Stimulated activated naive CD4-positive, alpha-beta T cell treated with Interleukin-2 at 50 U/mL for 16 hours (primary cell): Measurements from ENCODE around the gene ATP9B.
"Not testable (repeated sequence)": the region's sequence is repeated elsewhere in the genome, so short reads cannot be mapped to it uniquely, and the experiment has no call there.

ENCODE experiments used
- DNase-seq: peaks from one replicate; lab custom pipeline; 2025; lab: John Stamatoyannopoulos, UW

Gene ATP9B

GRCh38 chr18:79283929-79284328 lies 214.7 kb downstream of the ATP9B start:
- no peak for DNase-seq

DNA sequence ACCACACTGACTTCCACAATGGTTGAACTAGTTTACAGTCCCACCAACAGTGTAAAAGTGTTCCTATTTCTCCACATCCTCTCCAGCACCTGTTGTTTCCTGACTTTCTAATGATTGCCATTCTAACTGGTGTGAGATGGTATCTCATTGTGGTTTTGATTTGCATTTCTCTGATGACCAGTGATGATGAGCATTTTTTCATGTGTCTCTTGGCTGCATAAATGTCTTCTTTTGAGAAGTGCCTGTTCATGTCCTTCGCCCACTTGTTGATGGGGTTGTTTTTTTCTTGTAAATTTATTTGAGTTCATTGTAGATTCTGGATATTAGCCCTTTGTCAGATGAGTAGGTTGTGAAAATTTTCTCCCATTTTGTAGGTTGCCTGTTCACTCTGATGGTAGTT lies 216.0 kb downstream of the ATP9B start:
- not testable (repeated sequence) for DNase-seq

DNA sequence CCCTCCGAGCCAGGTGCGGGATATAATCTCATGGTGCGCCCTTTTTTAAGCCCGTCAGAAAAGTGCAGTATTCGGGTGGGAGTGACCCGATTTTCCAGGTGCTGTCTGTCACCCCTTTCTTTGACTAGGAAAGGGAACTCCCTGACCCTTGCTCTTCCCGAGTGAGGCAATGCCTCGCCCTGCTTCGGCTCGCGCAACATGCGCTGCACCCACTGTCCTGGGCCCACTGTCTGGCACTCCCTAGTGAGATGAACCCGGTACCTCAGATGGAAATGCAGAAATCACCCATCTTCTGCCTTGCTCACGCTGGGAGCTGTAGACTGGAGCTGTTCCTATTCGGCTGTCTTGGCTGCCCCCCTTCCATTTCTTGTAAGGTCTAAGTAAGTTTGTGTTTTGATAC lies 221.2 kb downstream of the ATP9B start:
- not testable (repeated sequence) for DNase-seq

DNA sequence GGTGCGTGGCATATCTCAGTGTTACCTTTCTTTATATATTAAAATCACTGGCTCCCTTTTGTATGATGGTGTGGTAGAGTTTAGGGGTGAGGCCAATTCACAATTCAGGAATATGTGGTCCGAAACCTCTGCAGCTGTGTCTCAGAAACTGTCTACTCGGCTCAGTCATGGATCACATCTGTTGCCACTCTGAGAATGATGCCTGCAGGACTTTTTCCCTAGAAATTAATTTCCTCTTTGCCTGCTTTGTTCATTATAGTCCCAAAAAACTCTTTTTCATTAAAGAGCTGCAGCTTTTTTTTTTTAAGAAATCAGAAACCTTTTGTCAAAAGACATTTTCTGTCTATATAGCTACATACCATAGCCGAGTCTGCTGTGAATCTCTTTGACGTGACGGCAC lies 221.7 kb downstream of the ATP9B start:
- DNase-seq = no peak

GRCh38 chr18:79294235-79294634 lies 225.0 kb downstream of the ATP9B start:
- no peak for DNase-seq

DNA sequence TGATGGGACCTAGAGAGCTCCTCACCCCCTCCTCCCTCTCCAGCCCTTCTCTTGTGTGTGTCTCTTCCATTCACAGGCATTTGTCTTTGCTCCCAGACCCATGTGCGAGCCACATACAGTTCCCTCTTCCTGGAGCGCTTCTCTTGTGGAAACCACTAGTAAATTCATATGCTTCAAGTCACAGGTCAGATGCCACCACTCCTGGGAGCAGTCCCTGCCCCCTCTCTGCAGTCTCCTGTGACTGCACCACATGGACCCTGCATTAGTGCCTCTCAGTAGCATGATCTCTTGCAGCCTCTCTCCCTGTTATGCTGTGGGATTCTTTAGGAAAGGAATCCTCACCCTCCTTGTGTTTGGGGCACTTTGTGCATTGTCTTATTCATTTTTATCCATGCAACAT lies 230.1 kb downstream of the ATP9B start:
- no peak for DNase-seq

GRCh38 chr18:79299711-79300110 lies 230.5 kb downstream of the ATP9B start:
- no peak for DNase-seq

GRCh38 chr18:79300413-79300812 lies 231.2 kb downstream of the ATP9B start:
- DNase-seq = no peak

DNA sequence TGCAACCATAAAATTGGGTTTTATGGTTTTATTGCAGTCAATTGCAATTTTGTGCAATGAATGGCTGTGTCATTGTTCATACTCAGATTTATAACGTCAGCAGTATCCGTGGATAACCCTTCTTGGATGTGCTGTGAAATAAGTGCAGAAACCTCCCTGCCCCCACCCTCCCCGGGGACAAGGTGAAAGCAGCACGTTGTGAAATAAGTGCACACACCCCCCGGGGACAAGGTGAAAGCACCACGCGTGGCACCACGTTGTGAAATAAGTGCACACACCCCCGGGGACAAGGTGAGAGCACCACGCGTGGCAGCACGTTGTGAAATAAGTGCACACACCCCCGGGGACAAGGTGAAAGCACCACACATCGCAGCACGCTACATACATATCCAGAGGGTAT lies 232.9 kb downstream of the ATP9B start:
- DNase-seq = no peak

- no peak for DNase-seq
Observed at GRCh38 chr18:79305911-79306310, 236.7 kb downstream of the ATP9B start.

DNA sequence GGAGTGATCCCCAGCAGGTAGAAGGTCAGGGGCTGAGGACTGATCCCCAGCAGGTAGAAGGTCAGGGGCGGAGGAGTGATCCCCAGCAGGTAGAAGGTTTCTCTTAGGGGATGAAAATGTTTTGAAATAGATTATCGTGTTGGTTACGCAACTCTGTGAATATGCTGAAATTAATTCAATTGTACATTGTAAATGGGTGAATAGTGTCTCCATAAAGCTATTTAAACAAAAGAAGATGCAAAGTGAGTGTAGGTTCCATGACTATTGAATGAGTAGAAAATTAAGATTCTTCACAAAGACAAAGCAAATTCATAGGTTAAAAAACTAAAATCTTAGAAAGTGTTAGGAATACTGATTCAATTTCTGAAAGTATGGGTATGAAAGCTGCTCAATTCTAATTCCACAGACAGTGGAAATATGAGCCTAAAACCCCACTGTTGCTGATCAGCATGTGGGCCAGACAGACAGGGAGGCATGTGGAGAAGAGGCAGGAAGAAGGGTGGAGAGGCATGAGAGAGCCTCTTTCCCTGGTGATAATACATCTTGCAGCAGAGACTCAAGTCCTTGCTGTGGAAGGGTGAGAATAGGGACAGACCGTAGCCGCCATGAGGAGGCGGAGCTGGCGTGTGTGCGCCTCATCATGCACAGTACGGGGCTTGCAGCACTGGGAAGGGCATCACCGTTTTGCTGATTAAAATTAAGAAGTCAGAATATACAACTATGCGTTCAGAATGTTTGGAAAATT lies 240.6 kb downstream of the ATP9B start:
- DNase-seq = no peak

GRCh38 chr18:79314838-79315388 lies 245.7 kb downstream of the ATP9B start:
- no peak for DNase-seq

DNA sequence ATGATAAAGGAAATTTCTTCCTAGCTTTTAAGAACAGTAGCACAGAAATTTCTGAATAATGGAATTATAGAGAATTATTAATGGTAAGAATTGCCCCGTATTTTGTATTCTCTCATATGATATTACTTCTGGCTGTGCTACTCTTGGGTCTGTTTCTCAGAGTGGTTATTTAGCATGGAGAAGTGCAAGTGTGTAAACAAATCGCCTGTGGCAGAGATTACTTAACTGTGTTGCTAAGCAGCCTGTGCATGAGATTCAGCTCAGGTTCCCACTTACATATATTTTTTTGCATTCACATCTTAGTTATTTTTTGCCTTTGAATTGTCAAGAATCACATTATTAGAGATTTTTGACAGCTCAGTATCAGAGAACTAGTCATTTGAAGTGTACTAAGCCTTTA lies 246.4 kb downstream of the ATP9B start:
- no peak for DNase-seq

DNA sequence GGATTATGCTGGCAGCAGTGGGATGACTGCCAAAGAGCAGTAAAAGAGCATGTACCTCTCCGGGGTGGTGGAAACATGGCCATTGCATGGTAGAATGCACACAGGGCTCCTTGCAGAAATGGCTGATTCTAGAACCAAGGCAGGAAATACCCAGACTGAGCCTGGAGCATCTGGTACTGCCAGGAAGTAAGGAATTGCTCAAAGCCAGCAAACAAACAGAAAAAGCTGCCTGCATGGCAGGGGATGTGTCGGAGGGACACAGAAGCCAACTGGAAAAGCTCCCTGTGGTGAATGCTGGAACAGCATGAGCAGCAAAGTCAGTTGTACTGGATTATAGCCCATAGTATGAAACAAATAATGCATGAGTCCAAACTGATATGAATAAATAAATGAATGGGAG lies 248.5 kb downstream of the ATP9B start:
- DNase-seq = no peak

DNA sequence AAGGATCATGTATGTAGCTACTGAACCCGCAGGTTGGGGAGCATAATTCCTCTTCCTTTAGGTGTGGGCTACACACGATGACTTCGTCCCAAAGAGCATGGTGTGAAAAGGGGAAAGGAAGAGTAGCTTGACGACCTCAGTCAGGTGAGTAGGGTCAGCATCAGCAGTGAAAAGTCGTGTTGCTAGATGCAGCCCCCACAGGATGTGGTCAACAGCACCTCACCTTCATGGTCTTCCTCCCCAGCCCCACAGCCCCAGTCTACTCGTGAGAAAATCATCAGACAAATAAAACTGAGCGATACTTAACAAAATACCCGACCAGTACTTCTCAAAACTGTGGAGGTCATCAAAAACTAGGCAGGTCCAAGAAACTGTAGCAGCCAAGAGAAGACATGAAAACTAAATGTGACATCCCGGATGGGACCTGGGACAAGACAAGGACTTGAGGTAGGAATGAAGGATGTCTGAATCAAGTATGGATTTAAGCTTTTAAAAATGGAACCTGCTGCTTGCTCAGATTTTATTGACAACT lies 249.0 kb downstream of the ATP9B start:
- no peak for DNase-seq

- DNase-seq = no peak
Observed at GRCh38 chr18:79320216-79320850, 251.1 kb downstream of the ATP9B start.

GRCh38 chr18:79321625-79322405 lies 252.6 kb downstream of the ATP9B start:
- no peak for DNase-seq

DNA sequence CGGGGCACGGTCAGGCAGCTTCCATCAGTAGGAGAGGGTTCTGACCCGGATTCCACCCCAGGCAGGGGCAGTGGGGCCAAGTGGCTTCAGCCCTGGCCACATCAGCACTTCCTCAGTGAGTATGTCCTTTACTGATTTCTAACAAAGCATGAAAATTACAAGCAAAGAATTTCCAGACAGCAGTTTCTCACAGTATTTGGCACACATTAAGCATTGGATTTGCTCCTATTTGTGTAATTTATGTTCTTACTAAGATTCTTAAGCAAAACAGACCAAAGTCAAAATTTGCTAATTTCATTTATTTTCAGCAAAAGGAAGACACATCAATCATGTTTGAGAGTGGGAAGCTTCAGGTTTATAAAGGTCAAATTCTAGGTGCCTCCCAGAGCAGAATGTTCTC lies 253.2 kb downstream of the ATP9B start:
- no peak for DNase-seq

DNA sequence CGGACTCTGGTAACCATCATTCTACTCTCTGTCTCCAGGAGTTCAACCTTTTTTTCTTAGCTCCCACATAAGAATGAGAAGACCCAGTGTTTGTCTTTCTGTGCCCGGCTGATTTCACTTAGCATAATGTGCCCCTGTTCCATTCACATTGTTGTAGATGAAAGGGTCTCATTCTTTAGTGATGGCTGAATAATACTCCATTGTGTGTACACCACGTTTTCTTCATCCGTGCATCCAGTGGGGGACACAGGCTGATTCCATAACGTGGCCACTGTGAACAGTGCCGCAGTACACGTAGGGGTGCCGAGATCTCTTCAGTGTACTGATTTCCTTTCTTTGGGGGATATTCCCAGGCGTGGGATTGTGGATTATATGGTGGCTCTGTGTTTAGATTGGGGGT lies 254.3 kb downstream of the ATP9B start:
- DNase-seq = no peak

DNA sequence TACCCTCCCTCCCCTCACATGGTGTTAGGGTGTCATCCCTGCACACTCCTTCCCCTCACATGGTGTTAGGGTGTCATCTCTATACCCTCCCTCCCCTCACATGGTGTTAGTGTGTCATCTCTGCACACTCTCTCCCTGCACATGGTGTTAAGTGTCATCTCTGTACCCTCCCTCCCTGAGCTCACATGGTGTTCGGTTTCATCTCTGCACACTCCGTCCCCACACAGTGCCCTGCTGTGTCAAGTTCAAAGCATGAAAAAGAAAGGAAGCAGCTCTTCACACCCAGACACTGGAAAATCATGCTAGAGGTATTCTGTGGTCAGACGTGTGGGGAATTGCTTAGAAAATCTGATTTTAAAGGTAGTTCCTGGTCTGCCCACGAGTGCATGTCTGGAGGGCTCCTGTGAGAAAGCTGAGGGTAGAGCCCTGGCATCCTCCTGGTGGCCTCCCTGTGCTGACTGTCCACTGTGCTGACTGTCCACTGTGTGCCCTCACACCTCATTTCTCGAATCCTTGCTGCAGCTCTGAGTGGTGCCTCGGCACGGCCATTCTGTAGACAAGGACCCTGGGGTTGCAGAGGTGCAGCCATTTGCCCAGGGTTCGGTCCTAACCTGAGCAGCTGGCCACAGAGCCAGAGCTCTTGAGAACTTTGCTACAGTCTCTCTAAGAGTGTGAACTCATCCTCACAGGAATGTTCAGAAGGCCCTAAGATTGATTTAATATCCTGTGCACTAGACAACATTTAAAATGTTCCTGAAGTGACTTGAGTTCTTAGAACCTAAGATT lies 257.4 kb downstream of the ATP9B start:
- no peak for DNase-seq

DNA sequence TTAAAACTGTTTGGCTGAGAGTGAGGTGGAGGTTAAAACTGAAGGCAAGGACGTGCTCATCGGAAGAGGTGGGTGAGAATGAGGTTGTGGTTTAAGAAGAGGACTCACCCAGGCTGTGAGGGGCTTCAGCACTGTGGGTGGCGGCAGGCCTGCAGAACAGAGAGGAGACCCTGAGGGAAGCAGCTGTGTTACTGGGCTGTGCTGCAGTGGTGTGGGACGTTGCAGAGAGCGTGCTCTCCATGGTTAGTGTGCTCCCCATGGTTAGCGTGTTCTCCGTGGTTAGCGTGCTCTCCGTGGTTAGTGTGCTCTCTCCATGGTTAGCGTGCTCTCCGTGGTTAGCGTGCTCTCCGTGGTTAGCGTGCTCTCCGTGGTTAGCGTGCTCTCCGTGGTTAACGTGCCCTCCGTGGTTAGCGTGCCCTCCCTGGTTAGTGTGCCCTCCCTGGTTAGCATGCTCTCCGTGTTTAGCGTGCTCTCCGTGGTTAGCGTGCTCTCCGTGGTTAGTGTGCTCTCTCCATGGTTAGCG lies 258.1 kb downstream of the ATP9B start:
- DNase-seq = no peak
